Measurements from ENCODE around the gene COMP.

The COMP gene

DNA sequence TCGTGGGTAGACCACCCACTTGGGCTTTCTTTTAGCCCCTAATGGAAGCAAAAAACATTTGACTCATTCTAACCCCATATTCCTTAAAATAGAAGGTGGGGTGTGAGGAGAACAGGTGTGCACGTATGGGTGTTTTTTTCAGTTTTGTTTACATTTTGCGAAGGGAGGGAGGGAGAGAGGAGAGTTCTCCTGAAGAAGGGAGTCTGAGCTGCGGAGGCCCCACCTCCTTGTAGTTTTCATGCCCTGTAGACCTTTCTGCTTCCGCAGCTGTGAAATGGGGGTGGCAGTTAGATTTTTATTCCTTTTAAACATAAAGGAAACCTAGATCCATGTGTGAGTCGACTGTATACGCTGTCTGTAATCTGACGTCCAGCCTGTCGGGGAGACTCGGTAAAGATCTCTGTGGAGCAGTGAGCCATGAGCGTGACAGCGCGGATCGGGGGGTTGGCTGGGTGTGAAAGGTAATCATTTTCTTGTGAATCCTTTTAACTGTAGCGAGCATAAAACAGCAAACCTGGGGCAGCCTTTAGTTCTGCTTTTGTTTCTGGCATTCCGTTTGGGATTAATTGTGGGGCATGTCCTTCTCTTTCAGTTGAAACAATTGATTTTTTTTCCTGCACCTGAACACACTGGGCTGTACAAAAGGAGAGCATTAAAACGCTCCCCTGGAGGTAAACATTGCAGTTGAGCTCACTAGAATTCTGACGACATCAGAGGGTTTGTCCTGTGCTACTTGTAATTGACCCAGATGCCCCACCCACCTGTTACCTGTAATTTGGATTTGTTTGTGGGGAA is 42.9 kb upstream of the COMP start:
- H3K27me3 ChIP-seq (ENCODE audit: control insufficient read depth, insufficient read depth, low read length): no peaks in the 10 kb centered on the region
- peak overlapping the region; percentile 89 for H3K4me3 ChIP-seq (ENCODE audit: low read depth, low read length)
- no peak overlapping the region for H2AFZ ChIP-seq
- peak overlapping the region; percentile 87 for H3K27ac ChIP-seq
- H3K4me2 ChIP-seq (ENCODE audit: low read length): peak overlapping the region; percentile 100
- peaks cover 53% of the 10 kb centered on the region for H3K79me2 ChIP-seq
- H3K9me3 ChIP-seq (ENCODE audit: control insufficient read depth, low read length): no peaks in the 10 kb centered on the region
- no peaks in the 10 kb centered on the region for H3K36me3 ChIP-seq (ENCODE audit: control insufficient read depth, insufficient read depth, low read length)
- TF ChIP-seq CTCF (IDR thresholded peaks at IDR 0.05): no peak
- H3K9ac ChIP-seq: peak overlapping the region; percentile 39
- H3K4me1 ChIP-seq: peaks cover 54% of the 10 kb centered on the region

- H3K4me2 ChIP-seq (ENCODE audit: low read length): peak overlapping the region; percentile 100
- H3K4me3 ChIP-seq (ENCODE audit: low read depth, low read length): peak overlapping the region; percentile 89
- peak overlapping the region; percentile 72 for H3K9ac ChIP-seq
- no peak for TF ChIP-seq CTCF (IDR thresholded peaks at IDR 0.05)
- peak overlapping the region; percentile 87 for H3K27ac ChIP-seq
- no peaks in the 10 kb centered on the region for H3K27me3 ChIP-seq (ENCODE audit: control insufficient read depth, insufficient read depth, low read length)
- peaks cover 44% of the 10 kb centered on the region for H3K79me2 ChIP-seq
- H3K36me3 ChIP-seq (ENCODE audit: control insufficient read depth, insufficient read depth, low read length): no peaks in the 10 kb centered on the region
- no peaks in the 10 kb centered on the region for H3K9me3 ChIP-seq (ENCODE audit: control insufficient read depth, low read length)
- peaks cover 44% of the 10 kb centered on the region for H3K4me1 ChIP-seq
- H2AFZ ChIP-seq: no peak overlapping the region
Measured at GRCh38 chr19:18833141-18833476, 42.0 kb upstream of the COMP start.

DNA sequence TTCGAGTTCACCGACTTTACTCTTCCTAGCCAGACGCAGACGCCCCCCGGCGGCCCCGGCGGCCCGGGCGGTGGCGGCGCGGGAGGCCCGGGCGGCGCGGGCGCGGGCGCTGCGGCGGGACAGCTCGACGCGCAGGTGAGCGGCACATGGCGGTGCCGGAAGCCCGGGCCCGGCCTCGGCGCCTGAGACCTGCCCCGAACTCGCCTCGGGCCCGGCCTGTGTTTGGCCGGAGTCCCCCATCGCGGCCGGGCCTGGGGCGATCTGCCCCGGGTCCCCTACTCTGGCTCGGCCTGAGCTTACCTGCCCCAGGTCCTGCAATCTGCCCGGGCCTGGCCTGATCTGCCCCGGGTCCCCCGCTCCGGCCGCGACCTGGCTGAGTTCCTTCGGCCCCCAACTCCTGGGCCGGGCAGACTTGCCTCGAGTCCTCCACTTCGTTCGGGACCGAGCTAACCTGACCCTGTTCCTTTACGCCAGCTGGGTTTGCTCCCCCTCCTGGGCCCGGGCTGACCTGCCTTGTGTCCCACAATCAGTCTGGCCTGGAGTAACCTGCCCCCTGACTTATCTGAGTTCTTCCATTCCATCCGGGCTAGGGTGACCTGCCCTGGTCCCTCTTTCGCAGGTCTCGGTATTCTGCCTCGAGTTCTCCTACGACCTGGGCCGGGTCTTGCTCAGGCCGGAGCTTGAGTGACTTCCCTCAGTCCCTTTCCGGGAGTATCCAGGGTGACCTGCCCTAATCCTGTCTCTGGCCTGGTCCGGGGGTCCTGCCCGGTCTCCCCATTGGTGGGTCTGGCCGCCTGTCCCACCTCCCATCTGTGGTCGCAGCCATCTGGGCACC is 41.4 kb upstream of the COMP start:
- peak overlapping the region; percentile 87 for H3K27ac ChIP-seq
- peak overlapping the region; percentile 89 for H3K4me3 ChIP-seq (ENCODE audit: low read depth, low read length)
- TF ChIP-seq CTCF (IDR thresholded peaks at IDR 0.05): no peak
- peak overlapping the region; percentile 100 for H3K4me2 ChIP-seq (ENCODE audit: low read length)
- peaks cover 38% of the 10 kb centered on the region for H3K4me1 ChIP-seq
- H3K27me3 ChIP-seq (ENCODE audit: control insufficient read depth, insufficient read depth, low read length): no peaks in the 10 kb centered on the region
- peak overlapping the region; percentile 79 for H3K9ac ChIP-seq
- H3K79me2 ChIP-seq: peaks cover 38% of the 10 kb centered on the region
- H2AFZ ChIP-seq: no peak overlapping the region
- H3K9me3 ChIP-seq (ENCODE audit: control insufficient read depth, low read length): no peaks in the 10 kb centered on the region
- H3K36me3 ChIP-seq (ENCODE audit: control insufficient read depth, insufficient read depth, low read length): no peaks in the 10 kb centered on the region

GRCh38 chr19:18831524-18832305 is 40.6 kb upstream of the COMP start, which contains the start of gene UPF1:
UPF1 (plus strand) TSS chr19:18831959; CDS start chr19:18832210, 251 bp downstream.
- Histone ChIP-seq H3K9ac (peak within 1 kb of the TSS; percentile 79), H3K27me3 (ENCODE audit: control insufficient read depth, insufficient read depth, low read length) (no peaks in the 10 kb centered on the region), H3K4me3 (ENCODE audit: low read depth, low read length) (peak within 1 kb of the TSS; percentile 89), H3K27ac (peak within 1 kb of the TSS; percentile 87), H3K4me1 (peaks cover 30% of the 10 kb centered on the region), H2AFZ (peak within 1 kb of the TSS; percentile 87), H3K9me3 (ENCODE audit: control insufficient read depth, low read length) (no peaks in the 10 kb centered on the region), H3K79me2 (peaks cover 30% of the 10 kb centered on the region), H3K36me3 (ENCODE audit: control insufficient read depth, insufficient read depth, low read length) (no peaks in the 10 kb centered on the region), H3K4me2 (ENCODE audit: low read length) (peak within 1 kb of the TSS; percentile 100)
- no peak for TF ChIP-seq CTCF (IDR thresholded peaks at IDR 0.05)

Data from parathyroid adenoma (tissue), 2 donors.